Mesenchymal stem cell (in vitro differentiated cells and primary cell): Measurements from ENCODE around the gene C1orf116.
A peak's percentile ranks its signal among the peaks of the same experiment; 100 is the strongest.

Source experiments
- DNase-seq: peaks from one replicate; pipeline ENCODE4 v3.0.0-alpha.2; 2013
- H2AFZ ChIP-seq: one replicate; pipeline ENCODE4 v1.6.1; 2013; ENCODE audit warnings: low read depth, mild to moderate bottlenecking, control low read depth, inconsistent platforms, low read length, moderate library complexity
- H2AK5ac ChIP-seq: 2 replicates; pipeline ENCODE4 v1.6.1; 2013; ENCODE audit warnings: low read length, moderate library complexity, mild to moderate bottlenecking, inconsistent platforms; ENCODE audit not compliant: severe bottlenecking
- H2BK120ac ChIP-seq: one replicate; pipeline ENCODE4 v1.6.1; 2013; ENCODE audit warnings: low read depth, mild to moderate bottlenecking, inconsistent platforms, low read length, moderate library complexity
- H2BK12ac ChIP-seq, 2 experiments: one replicate each; pipeline ENCODE4 v1.6.1; 2013; ENCODE audit warnings: inconsistent platforms in 2 of 2, low read length in 2 of 2, mild to moderate bottlenecking in 2 of 2, moderate library complexity in 2 of 2, control low read depth in 1 of 2
- H2BK15ac ChIP-seq: one replicate; pipeline ENCODE4 v1.6.1; 2013; ENCODE audit warnings: mild to moderate bottlenecking, low read depth, inconsistent platforms; ENCODE audit not compliant: poor library complexity, severe bottlenecking
- H2BK5ac ChIP-seq: 2 replicates; pipeline ENCODE4 v1.6.1; 2013; ENCODE audit warnings: low read depth, mild to moderate bottlenecking, low read length, control low read depth, inconsistent platforms; ENCODE audit not compliant: poor library complexity, severe bottlenecking
- H3K14ac ChIP-seq, 2 experiments: one replicate each; pipeline ENCODE4 v1.6.1; 2013; ENCODE audit warnings: inconsistent platforms in 2 of 2, low read length in 2 of 2, control low read depth in 1 of 2, mild to moderate bottlenecking in 1 of 2, moderate library complexity in 1 of 2
- H3K18ac ChIP-seq, 2 experiments: one replicate each; pipeline ENCODE4 v1.6.1; 2013; ENCODE audit warnings: inconsistent platforms in 2 of 2, low read length in 2 of 2, control low read depth in 1 of 2, low read depth in 1 of 2, mild to moderate bottlenecking in 1 of 2
- H3K23ac ChIP-seq, 2 experiments: one replicate each; pipeline ENCODE4 v1.6.1; 2013; ENCODE audit warnings: inconsistent platforms in 2 of 2, low read length in 2 of 2, mild to moderate bottlenecking in 2 of 2, moderate library complexity in 2 of 2, control low read depth in 1 of 2
- H3K27ac ChIP-seq: 2 replicates; pipeline ENCODE4 v1.5.1; 2013; ENCODE audit warnings: mild to moderate bottlenecking, moderate library complexity, low read length, control low read depth, inconsistent platforms; ENCODE audit not compliant: poor library complexity, severe bottlenecking
- H3K27me3 ChIP-seq, 2 experiments: 2 replicates each; pipeline versions ENCODE4 v1.6.1 to v1.7.0; 2013; ENCODE audit warnings: low read length in 2 of 2, mild to moderate bottlenecking in 2 of 2, moderate library complexity in 2 of 2, control low read depth in 1 of 2, inconsistent platforms in 1 of 2; ENCODE audit not compliant: control insufficient read depth in 1 of 2, insufficient read depth in 1 of 2
- H3K36me3 ChIP-seq, 2 experiments: 2 replicates each; pipeline versions ENCODE4 v1.6.1 to v1.7.0; 2013; ENCODE audit warnings: low read length in 2 of 2, control low read depth in 1 of 2, inconsistent platforms in 1 of 2, low read depth in 1 of 2, mild to moderate bottlenecking in 1 of 2; ENCODE audit not compliant: insufficient read depth in 2 of 2, control insufficient read depth in 1 of 2
- H3K4ac ChIP-seq, 2 experiments: one replicate each; pipeline ENCODE4 v1.6.1; 2013; ENCODE audit warnings: inconsistent platforms in 2 of 2, low read length in 2 of 2, mild to moderate bottlenecking in 2 of 2, moderate library complexity in 2 of 2, control low read depth in 1 of 2, low read depth in 1 of 2
- H3K4me1 ChIP-seq: 2 replicates; pipeline ENCODE4 v1.6.1; 2013; ENCODE audit warnings: low read depth, low read length, control low read depth; ENCODE audit not compliant: control insufficient read depth, insufficient read depth
- H3K4me2 ChIP-seq: 2 replicates; pipeline ENCODE4 v1.6.1; 2013; ENCODE audit warnings: low read length, mild to moderate bottlenecking, inconsistent platforms; ENCODE audit not compliant: poor library complexity, severe bottlenecking
- H3K4me3 ChIP-seq, 2 experiments: 2 replicates each; pipeline versions ENCODE4 v1.5.1 to v1.7.0; 2013; ENCODE audit warnings: low read length in 2 of 2, mild to moderate bottlenecking in 2 of 2, control low read depth in 1 of 2, low read depth in 1 of 2; ENCODE audit not compliant: insufficient read depth in 1 of 2
- H3K79me1 ChIP-seq: replicated peaks from 2 replicates; pipeline ENCODE4 v1.6.1; 2013; ENCODE audit warnings: mild to moderate bottlenecking, control low read depth, low read length, inconsistent platforms; ENCODE audit not compliant: poor library complexity, severe bottlenecking
- H3K9ac ChIP-seq: 2 replicates; pipeline ENCODE4 v1.7.0; 2013; ENCODE audit warnings: mild to moderate bottlenecking, low read length, moderate library complexity
- H3K9me3 ChIP-seq: 2 replicates; pipeline ENCODE4 v1.7.0; 2013; ENCODE audit warnings: mild to moderate bottlenecking, low read length; ENCODE audit not compliant: control insufficient read depth
- H4K8ac ChIP-seq: one replicate; pipeline ENCODE4 v1.6.1; 2013; ENCODE audit warnings: inconsistent platforms, mild to moderate bottlenecking, low read length, moderate library complexity
- H4K91ac ChIP-seq: one replicate; pipeline ENCODE4 v1.6.1; 2013; ENCODE audit warnings: mild to moderate bottlenecking, low read length, inconsistent platforms
- WGBS: methylation state at CpG from one replicate; pipeline ENCODE4 v1.1.7; 2013; ENCODE audit warnings: mixed read lengths; 5-methylcytosine and 5-hydroxymethylcytosine counted together

Gene C1orf116

DNA sequence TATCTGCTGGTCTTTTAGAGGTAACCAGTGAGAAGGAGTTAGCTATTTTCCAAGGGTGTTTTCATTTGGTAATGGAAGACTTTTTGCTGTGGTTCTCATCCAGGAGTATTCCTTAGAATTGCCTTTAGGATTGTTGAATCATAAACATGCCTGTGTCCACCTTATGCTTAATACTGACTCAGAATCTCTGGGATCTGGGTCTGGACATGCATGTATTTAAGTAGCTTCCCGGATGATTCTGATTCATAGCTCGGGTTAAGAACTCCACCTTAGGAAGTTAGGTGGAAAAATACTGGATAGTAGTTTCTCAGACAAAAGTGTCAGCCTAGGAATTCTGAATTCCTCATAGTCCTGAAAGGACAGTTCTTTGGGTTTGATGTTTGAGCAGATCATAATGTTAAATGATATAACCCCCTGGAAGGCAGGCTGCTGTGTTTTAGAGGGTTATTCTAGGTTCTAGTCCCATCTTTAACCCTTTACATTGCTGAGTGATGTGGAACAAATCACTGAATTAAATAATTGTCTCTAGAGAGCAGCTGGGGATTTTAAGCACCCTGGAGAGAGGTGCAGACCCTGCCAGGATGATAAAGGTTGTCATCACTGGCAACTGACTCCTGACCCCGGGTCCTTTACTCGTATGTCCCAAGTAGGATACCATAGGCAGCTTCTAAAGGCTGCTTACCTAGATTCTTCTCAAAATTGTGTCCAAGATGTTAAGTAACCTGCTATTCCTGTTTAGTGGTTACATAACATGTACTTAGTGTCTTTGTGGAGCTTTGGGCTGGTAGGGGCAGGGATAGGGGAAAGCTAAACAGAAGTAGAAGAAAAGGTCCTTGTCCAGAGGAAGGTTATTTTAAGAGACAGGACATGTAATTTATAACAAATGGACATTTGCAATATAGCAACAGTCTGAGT, 41.6 kb upstream of the C1orf116 start:
- Histone ChIP-seq H3K9ac (peak overlapping the region; percentile 20), H3K27me3 (no peaks in the 10 kb centered on the region), H3K36me3 (peaks cover 19 to 57% of the 10 kb centered on the region in 2 experiments), H2BK5ac (no peak overlapping the region), H3K14ac (no peak overlapping the region), H3K18ac (no peak overlapping the region), H3K27ac (no peak overlapping the region), H4K91ac (no peak overlapping the region), H2AK5ac (no peak overlapping the region), H2BK120ac (no peak overlapping the region), H3K23ac (no peak overlapping the region), H3K4me2 (no peak overlapping the region), H4K8ac (no peak overlapping the region), H2BK12ac (no peak overlapping the region), H3K4me1 (no peaks in the 10 kb centered on the region), H2BK15ac (no peak overlapping the region), H3K4me3 (peak overlapping the region in 1 of 2 experiments; percentile 9), H3K79me1 (no peaks in the 10 kb centered on the region), H3K9me3 (no peaks in the 10 kb centered on the region), H3K4ac (no peak overlapping the region), H2AFZ (no peak overlapping the region)
- WGBS, result 89% methylated on average over 4 of the region's 4 CpGs
- DNase-seq, result no peak

DNA sequence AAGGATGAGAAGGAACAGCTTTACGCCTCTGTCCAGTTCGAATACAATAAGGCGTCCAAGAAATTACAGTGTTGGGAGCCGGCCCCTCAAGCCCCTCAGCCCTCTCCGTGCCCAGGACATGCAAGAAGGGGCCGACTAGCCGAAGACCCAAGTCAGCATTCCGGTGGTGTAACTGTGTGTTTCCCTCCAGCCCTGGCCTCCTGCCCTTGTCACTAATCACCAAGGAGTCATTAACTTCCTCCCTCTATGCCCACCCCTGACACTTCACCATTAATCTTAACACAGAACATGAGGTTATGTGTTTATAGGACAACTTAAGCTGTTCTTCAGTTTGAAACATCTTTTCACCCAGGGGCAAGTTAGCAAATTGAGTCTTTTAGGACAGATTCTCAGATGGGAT, 39.7 kb upstream of the C1orf116 start:
- H3K79me1 ChIP-seq, result no peaks in the 10 kb centered on the region
- no peak overlapping the region for H4K91ac ChIP-seq
- no peak overlapping the region for H2BK120ac ChIP-seq
- H3K14ac ChIP-seq, result no peak overlapping the region
- H4K8ac ChIP-seq, result no peak overlapping the region
- no peak for DNase-seq
- H2BK15ac ChIP-seq, result no peak overlapping the region
- no peak overlapping the region for H3K23ac ChIP-seq
- H3K4me2 ChIP-seq, result no peak overlapping the region
- no peak overlapping the region for H2AFZ ChIP-seq
- H2BK12ac ChIP-seq, result no peak overlapping the region
- H3K27me3 ChIP-seq, result no peaks in the 10 kb centered on the region
- no peaks in the 10 kb centered on the region for H3K4me1 ChIP-seq
- H3K4ac ChIP-seq, result no peak overlapping the region
- 91% methylated on average over 8 of the region's 8 CpGs for WGBS
- H3K27ac ChIP-seq, result no peak overlapping the region
- H3K36me3 ChIP-seq, result peaks cover 21 to 67% of the 10 kb centered on the region in 2 experiments
- H3K4me3 ChIP-seq, result no peak overlapping the region
- H3K18ac ChIP-seq, result no peak overlapping the region
- no peak overlapping the region for H3K9ac ChIP-seq
- H2AK5ac ChIP-seq, result no peak overlapping the region
- no peaks in the 10 kb centered on the region for H3K9me3 ChIP-seq
- no peak overlapping the region for H2BK5ac ChIP-seq

DNA sequence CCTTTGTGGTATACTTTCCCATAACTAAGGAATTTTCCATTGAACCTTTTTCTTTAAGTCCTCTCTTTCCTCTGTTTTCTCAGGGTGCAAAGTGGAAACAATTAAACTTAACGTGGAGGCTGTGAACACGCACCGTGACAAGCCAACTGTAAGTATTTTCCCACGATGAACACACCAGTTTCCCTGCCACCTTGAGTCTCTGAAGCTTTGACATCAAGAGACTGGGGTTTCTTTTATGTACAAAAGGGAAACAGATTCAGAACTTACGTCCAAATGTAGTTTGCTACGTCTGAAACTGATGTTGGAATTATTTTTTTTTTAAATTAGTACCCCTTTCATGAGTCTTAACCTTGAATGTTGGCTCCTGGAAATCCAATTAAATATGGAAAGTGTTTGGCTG, 38.9 kb upstream of the C1orf116 start:
- no peak overlapping the region for H2BK120ac ChIP-seq
- H3K4me3 ChIP-seq, result no peak overlapping the region
- no peak overlapping the region for H3K9ac ChIP-seq
- no peaks in the 10 kb centered on the region for H3K9me3 ChIP-seq
- no peaks in the 10 kb centered on the region for H3K4me1 ChIP-seq
- H2AFZ ChIP-seq, result no peak overlapping the region
- no peak overlapping the region for H3K18ac ChIP-seq
- H3K14ac ChIP-seq, result no peak overlapping the region
- H3K4ac ChIP-seq, result no peak overlapping the region
- DNase-seq, result no peak
- H2BK5ac ChIP-seq, result no peak overlapping the region
- H3K23ac ChIP-seq, result no peak overlapping the region
- no peaks in the 10 kb centered on the region for H3K79me1 ChIP-seq
- no peak overlapping the region for H2AK5ac ChIP-seq
- peaks cover 21 to 70% of the 10 kb centered on the region in 2 experiments for H3K36me3 ChIP-seq
- H2BK12ac ChIP-seq, result no peak overlapping the region
- no peaks in the 10 kb centered on the region for H3K27me3 ChIP-seq
- H3K4me2 ChIP-seq, result no peak overlapping the region
- H3K27ac ChIP-seq, result no peak overlapping the region
- H4K8ac ChIP-seq, result no peak overlapping the region
- WGBS, result 93% methylated on average over 6 of the region's 6 CpGs
- no peak overlapping the region for H2BK15ac ChIP-seq
- H4K91ac ChIP-seq, result no peak overlapping the region

DNA sequence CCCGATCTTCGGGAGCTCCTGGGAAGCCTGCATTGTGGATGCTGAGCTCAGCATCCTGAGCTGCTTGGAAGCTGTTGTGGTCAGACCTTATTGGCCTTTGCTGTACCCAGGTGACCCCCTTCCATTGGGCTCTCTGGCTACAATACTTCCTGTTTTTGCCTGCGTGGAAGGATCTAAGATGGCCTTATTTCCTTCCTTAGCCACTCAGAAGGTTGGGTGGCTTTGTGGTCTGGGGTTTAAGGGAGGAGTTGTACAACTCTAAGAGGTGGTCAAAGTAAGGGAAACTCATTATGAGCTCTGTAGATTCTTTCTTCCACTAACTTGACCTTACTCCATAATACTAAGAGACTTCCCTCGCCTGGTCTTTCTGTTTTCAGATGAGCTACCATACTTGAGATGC, 38.3 kb upstream of the C1orf116 start:
- WGBS, result 100% methylated on average over 2 of the region's 4 CpGs
- DNase-seq, result no peak
- Histone ChIP-seq H2BK15ac (no peak overlapping the region), H2BK5ac (no peak overlapping the region), H3K23ac (peak overlapping the region in 1 of 2 experiments; percentile 16), H4K8ac (no peak overlapping the region), H3K9ac (no peak overlapping the region), H4K91ac (no peak overlapping the region), H3K4ac (no peak overlapping the region), H3K4me2 (no peak overlapping the region), H3K4me1 (no peaks in the 10 kb centered on the region), H3K9me3 (no peaks in the 10 kb centered on the region), H3K36me3 (peaks cover 21 to 69% of the 10 kb centered on the region in 2 experiments), H2BK12ac (no peak overlapping the region), H2AFZ (no peak overlapping the region), H3K79me1 (no peaks in the 10 kb centered on the region), H3K27me3 (no peaks in the 10 kb centered on the region), H3K4me3 (peak overlapping the region in 1 of 2 experiments; percentile 31), H3K18ac (no peak overlapping the region), H2BK120ac (no peak overlapping the region), H3K14ac (no peak overlapping the region), H3K27ac (no peak overlapping the region), H2AK5ac (no peak overlapping the region)
